Skeletal muscle tissue (tissue), 4 donors: Measurements from ENCODE around the gene KLHL21. TPM values are rescaled to one million over a fixed set of nuclear protein-coding genes. Genes with fewer than 3 reads are reported as not detected.
"Not testable (repeated sequence)": the region's sequence is repeated elsewhere in the genome, so short reads cannot be mapped to it uniquely, and the experiment has no call there.

ENCODE experiments used
- H3K27ac ChIP-seq: one replicate; pipeline ENCODE4 v1.7.0; 2013; ENCODE audit warnings: mild to moderate bottlenecking, low read depth, low read length, inconsistent platforms
- H3K27me3 ChIP-seq, 3 donors: one replicate each; pipeline ENCODE4 v1.7.0; 2013; ENCODE audit warnings: low read length in 3 of 3; ENCODE audit not compliant: control insufficient read depth in 3 of 3, insufficient read depth in 3 of 3
- H3K36me3 ChIP-seq, 3 donors: one replicate each; pipeline ENCODE4 v1.7.0; 2013; ENCODE audit warnings: low read length in 3 of 3; ENCODE audit not compliant: control insufficient read depth in 3 of 3, insufficient read depth in 3 of 3
- H3K4me1 ChIP-seq, 3 donors: one replicate each; pipeline ENCODE4 v1.7.0; 2013; ENCODE audit warnings: low read length in 3 of 3, mild to moderate bottlenecking in 3 of 3; ENCODE audit not compliant: control insufficient read depth in 3 of 3, insufficient read depth in 3 of 3
- H3K4me3 ChIP-seq, 3 donors: one replicate each; pipeline ENCODE4 v1.7.0; 2013; ENCODE audit warnings: low read length in 3 of 3
- H3K9ac ChIP-seq, 3 donors: one replicate each; pipeline ENCODE4 v1.7.0; 2013; ENCODE audit warnings: low read length in 3 of 3, mild to moderate bottlenecking in 3 of 3, moderate library complexity in 2 of 3, low read depth in 1 of 3
- H3K9me3 ChIP-seq, 3 donors: one replicate each; pipeline ENCODE4 v1.7.0; 2013; ENCODE audit warnings: low read length in 3 of 3; ENCODE audit not compliant: control insufficient read depth in 3 of 3
- total RNA-seq: library from RNA; depleted of rRNA; stranded (reverse); fragments of >200 nt; gene quantifications from one replicate; pipeline ENCODE4 v1.2.3, GENCODE V29; 2014
- donor health status: Osteomylitis.

KLHL21 gene, protein sequence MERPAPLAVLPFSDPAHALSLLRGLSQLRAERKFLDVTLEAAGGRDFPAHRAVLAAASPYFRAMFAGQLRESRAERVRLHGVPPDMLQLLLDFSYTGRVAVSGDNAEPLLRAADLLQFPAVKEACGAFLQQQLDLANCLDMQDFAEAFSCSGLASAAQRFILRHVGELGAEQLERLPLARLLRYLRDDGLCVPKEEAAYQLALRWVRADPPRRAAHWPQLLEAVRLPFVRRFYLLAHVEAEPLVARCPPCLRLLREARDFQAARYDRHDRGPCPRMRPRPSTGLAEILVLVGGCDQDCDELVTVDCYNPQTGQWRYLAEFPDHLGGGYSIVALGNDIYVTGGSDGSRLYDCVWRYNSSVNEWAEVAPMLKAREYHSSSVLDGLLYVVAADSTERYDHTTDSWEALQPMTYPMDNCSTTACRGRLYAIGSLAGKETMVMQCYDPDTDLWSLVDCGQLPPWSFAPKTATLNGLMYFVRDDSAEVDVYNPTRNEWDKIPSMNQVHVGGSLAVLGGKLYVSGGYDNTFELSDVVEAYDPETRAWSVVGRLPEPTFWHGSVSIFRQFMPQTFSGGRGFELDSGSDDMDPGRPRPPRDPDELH
- 27.1 TPM for total RNA-seq

DNA sequence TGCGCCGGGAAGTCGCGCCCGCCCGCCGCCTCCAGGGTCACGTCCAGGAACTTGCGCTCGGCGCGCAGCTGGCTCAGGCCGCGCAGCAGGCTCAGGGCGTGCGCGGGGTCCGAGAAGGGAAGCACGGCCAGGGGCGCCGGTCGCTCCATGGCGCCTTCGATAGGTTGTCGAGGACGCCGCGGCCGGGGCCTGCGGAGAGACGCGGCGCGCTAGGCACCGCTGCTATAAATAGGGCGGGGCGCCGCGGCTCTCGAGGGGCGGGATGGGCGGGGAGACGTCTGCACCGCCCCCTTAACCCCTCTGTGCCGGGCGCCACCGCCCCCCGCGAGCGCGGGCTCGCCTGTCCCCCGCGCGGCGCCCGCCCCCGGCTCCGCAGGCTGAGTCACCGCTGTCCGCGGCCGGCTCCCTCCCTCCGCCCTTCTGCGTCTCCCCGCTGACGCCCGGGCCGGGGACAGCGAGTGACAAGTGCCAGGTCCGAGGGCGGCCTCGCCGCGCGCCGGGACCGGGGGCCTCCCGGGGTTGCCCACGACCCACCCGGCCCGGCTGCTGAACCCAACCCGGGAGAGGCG, at the start of gene KLHL21:
TSS of gene KLHL21 (minus strand) at position 201 of the 569 bp plus-strand sequence. CDS start at position 149, 52 bp downstream.
- Histone ChIP-seq H3K9me3 (no peaks in the 10 kb centered on the region), H3K4me1 (peaks cover 44 to 65% (median 48%) of the 10 kb centered on the region in 3 donors), H3K4me3 (peak within 1 kb of the TSS; percentile 91 to 97 (median 97)), H3K27me3 (no peaks in the 10 kb centered on the region), H3K9ac (peak within 1 kb of the TSS; percentile 94 to 100 (median 99)), H3K27ac (peak within 1 kb of the TSS; percentile 98), H3K36me3 (peaks cover 13 to 22% (median 15%) of the 10 kb centered on the region in 3 donors)

DNA sequence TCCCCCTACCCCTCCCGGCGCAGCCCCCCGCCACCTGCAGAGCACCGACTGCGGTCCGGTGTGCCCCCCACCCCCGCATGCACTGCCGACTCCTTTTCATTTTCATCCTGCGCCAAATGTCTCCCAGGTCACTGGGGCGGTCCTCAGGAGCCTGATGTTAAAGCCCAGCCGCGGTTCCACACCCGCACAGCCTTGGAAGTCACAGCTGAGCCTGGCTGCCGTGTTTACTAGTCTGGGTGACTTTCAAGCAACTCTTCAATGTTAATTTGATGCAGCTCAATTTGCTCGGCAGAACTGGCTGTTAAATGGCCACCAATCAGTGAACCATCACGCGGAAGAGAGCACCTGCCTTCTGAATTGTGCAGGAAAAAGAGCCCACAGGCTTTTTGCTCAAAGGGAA, 49.2 kb upstream of the KLHL21 start:
- no peaks in the 10 kb centered on the region for H3K4me1 ChIP-seq
- no peak overlapping the region for H3K27ac ChIP-seq
- peaks cover 26 to 37% (median 29%) of the 10 kb centered on the region in 3 donors for H3K36me3 ChIP-seq
- no peak overlapping the region for H3K4me3 ChIP-seq
- no peaks in the 10 kb centered on the region for H3K27me3 ChIP-seq
- no peak overlapping the region for H3K9ac ChIP-seq
- H3K9me3 ChIP-seq = no peaks in the 10 kb centered on the region

DNA sequence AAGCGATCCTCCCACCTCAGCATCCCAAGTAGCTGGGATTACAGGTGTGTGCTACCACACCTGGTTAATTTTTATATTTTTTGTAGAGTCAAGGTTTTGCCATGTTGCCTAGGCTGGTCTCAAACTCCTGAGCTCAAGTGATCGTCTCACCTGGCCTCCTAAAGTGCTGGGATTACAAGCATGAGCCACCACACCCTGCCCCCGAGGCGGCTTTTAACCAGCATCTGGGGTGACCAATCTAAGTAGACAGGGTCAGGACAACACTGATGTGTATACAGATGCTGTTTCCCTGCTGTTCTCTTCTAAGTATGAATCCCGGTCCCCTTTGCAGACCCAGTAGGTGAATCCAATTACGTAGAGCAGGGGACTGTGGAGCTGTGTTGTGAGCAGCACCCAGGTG, 45.9 kb upstream of the KLHL21 start:
- no peaks in the 10 kb centered on the region for H3K9me3 ChIP-seq
- no peak overlapping the region for H3K4me3 ChIP-seq
- no peak overlapping the region for H3K9ac ChIP-seq
- H3K27ac ChIP-seq = no peak overlapping the region
- H3K27me3 ChIP-seq = no peaks in the 10 kb centered on the region
- H3K36me3 ChIP-seq = peaks cover 43 to 52% (median 45%) of the 10 kb centered on the region in 3 donors
- H3K4me1 ChIP-seq = no peaks in the 10 kb centered on the region

DNA sequence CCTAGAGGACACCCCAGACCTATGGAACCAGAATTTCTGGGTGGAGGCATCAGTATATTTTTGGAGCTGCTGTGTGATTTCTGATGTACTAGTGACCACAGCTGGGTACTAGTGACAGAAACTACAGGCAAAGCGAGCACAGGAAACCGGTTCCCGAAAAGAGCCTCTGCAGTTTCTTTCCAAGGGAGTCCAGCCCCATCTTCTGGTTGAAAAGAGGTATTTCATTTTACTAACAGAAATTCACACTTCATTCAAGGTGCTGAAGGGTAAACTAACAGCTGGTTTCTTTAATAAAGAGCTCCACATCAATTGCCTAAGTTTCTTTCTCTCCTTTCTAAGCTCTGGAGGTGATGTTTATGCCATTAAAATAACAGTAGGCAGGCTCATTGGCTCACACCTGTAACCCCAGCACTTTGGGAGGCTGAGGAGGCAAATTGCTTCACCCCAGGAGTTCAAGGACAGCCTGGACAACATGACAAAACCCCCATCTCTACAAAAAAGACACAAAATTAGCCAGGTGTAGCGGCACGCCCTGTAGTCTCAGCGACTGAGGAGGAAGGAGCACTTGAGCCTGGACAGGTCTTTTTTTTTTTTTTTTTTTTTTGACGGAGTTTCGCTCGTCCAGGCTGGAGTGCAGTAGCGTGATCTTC, 44.0 kb upstream of the KLHL21 start:
- H3K27ac ChIP-seq = no peak overlapping the region
- no peaks in the 10 kb centered on the region for H3K27me3 ChIP-seq
- no peak overlapping the region for H3K4me3 ChIP-seq
- H3K4me1 ChIP-seq = no peaks in the 10 kb centered on the region
- peaks cover 41 to 48% (median 45%) of the 10 kb centered on the region in 3 donors for H3K36me3 ChIP-seq
- no peaks in the 10 kb centered on the region for H3K9me3 ChIP-seq
- H3K9ac ChIP-seq = no peak overlapping the region

DNA sequence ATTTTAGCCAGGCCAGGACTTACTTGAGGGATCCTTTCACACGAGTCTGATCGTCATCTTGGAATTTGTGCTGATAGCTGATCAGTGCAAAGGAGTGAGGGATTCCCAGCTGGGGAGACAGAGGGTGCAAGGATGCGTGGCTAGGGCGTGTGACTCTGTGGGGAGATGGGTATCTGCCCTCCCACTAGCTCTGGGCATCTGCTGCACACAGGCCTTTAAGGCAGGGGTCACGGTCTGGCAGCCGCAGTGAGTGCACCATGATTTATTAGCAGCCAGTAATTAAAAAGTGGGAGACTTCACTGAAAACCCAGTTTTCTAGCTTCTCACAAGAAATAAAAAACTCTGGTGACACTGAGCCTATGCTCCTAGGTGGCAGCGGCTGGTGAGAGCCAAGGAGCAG, 42.3 kb upstream of the KLHL21 start:
- Histone ChIP-seq H3K9me3 (no peaks in the 10 kb centered on the region), H3K4me1 (no peaks in the 10 kb centered on the region), H3K27me3 (no peaks in the 10 kb centered on the region), H3K9ac (no peak overlapping the region), H3K36me3 (peaks cover 38 to 47% (median 46%) of the 10 kb centered on the region in 3 donors), H3K27ac (no peak overlapping the region), H3K4me3 (no peak overlapping the region)

DNA sequence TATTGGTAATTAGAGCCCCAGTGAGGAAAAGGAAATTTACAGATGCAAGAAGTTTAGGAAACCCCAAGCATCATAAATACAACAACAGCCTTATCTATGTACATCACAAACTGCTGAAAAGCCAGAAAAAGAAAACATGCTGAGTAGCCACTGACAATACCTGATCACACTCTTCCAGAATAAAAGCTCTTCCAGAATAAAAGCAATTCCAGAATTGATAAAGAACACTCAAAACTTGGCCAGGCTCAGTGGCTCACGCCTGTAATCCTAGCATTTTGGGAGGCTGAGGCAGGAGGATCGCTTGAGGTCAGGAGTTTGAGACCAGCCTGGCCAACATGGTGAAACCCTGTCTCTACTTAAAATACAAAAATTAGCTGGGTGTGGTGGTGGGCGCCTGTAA, 38.2 kb upstream of the KLHL21 start:
- peaks cover 66 to 71% (median 71%) of the 10 kb centered on the region in 3 donors for H3K36me3 ChIP-seq
- H3K9ac ChIP-seq, H3K4me1 ChIP-seq, H3K27me3 ChIP-seq, H3K27ac ChIP-seq, H3K9me3 ChIP-seq, H3K4me3 ChIP-seq: not testable (repeated sequence)

DNA sequence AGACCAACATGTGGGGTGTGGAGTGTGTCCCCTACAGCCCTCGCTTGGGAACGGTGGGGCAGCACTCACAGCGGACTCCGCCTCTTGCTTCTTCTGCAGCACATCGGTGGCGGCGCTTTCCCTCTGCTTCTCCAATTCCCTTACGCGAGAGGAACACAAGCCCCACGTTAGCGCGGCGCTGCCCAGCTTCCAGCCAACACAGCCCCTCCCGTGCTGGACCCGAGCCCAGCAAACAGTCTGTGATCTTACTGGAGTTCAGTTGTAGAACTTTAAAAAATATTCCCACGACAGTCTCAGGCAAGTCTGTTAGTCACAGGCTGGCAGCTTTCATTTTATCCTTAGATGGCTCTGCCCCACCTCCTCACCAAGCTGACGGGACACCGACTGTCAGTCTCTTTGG, 35.6 kb upstream of the KLHL21 start:
- Histone ChIP-seq H3K4me1 (peaks cover 0 to 10% (median 7%) of the 10 kb centered on the region in 3 donors), H3K9me3 (no peaks in the 10 kb centered on the region), H3K36me3 (peaks cover 67 to 73% (median 68%) of the 10 kb centered on the region in 3 donors), H3K4me3 (no peak overlapping the region), H3K9ac (peak overlapping the region in 1 of 3 donors; percentile 33), H3K27ac (no peak overlapping the region), H3K27me3 (no peaks in the 10 kb centered on the region)

DNA sequence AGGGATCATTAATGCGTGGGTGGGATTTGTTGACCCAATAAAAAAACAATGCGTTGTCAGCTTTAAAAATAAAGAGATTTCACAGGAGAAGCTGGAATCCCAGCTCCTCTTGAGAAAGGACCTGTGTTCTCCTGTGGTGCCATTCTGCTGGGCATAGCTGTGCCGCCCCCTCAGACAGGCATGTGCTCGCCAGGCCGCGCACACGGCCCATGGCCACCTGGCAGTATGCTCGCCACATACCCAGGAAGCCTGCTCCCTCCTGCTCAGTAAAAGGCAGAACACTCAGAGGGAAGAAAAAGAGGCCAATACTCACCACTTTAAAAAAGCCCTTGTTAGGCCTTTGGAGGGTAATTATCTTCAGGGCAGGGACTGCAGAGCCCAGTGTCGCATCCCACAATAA, 35.1 kb upstream of the KLHL21 start:
- no peaks in the 10 kb centered on the region for H3K9me3 ChIP-seq
- H3K4me1 ChIP-seq = peaks cover 0 to 10% (median 7%) of the 10 kb centered on the region in 3 donors
- no peak overlapping the region for H3K4me3 ChIP-seq
- H3K27ac ChIP-seq = no peak overlapping the region
- peak overlapping the region in 1 of 3 donors; percentile 33 for H3K9ac ChIP-seq
- peaks cover 68 to 73% (median 71%) of the 10 kb centered on the region in 3 donors for H3K36me3 ChIP-seq
- no peaks in the 10 kb centered on the region for H3K27me3 ChIP-seq

DNA sequence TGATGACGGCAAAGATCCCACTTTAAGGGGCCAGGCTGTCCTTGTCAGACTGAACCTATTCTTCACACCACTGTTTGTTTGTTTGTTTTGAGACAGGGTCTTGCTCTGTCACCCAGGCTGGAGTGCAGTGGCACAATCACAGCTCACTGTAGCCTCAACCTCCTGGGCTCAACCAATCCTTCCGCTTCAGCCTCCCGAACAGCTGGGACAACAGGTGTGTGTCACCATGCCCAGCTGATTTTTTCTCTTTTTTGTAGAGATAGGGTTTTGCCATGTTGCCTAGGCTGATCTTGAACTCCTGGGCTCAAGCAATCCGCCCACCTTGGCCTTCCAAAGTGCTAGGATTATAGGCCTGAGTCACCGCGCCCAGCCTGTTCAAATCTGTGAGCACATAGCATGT, 34.1 kb upstream of the KLHL21 start:
- H3K27me3 ChIP-seq, H3K4me1 ChIP-seq, H3K4me3 ChIP-seq, H3K9ac ChIP-seq, H3K9me3 ChIP-seq, H3K27ac ChIP-seq: not testable (repeated sequence)
- peaks cover 67 to 72% (median 70%) of the 10 kb centered on the region in 3 donors for H3K36me3 ChIP-seq
